Embryonic facial prominence (tissue), 1 donor: Measurements from ENCODE around the gene ABHD5.

Experiments
- DNase-seq: peaks from one replicate; pipeline ENCODE4 v3.0.0-alpha.2; 2016; ENCODE audit errors: extremely low spot score

ABHD5 gene

GRCh38 chr3:43755516-43756200 is 64.9 kb downstream of the ABHD5 start:
- no peak for DNase-seq

- DNase-seq: no peak
Measured at GRCh38 chr3:43757666-43758321, 67.1 kb downstream of the ABHD5 start.

- no peak for DNase-seq
Measured at GRCh38 chr3:43758592-43759225, 68.0 kb downstream of the ABHD5 start.

GRCh38 chr3:43759297-43759782 is 68.6 kb downstream of the ABHD5 start:
- no peak for DNase-seq

- DNase-seq: no peak
Measured at GRCh38 chr3:43759938-43760337, 69.2 kb downstream of the ABHD5 start.

GRCh38 chr3:43760938-43761337 is 70.2 kb downstream of the ABHD5 start:
- peak; percentile 29 for DNase-seq

GRCh38 chr3:43762451-43762850 is 71.7 kb downstream of the ABHD5 start:
- DNase-seq: no peak

- DNase-seq: no peak
Measured at GRCh38 chr3:43764056-43764455, 73.3 kb downstream of the ABHD5 start.

- DNase-seq: no peak
Measured at GRCh38 chr3:43764471-43764870, 73.7 kb downstream of the ABHD5 start.

- no peak for DNase-seq
Measured at GRCh38 chr3:43765521-43765971, 74.8 kb downstream of the ABHD5 start.

GRCh38 chr3:43766672-43767465 is 76.1 kb downstream of the ABHD5 start:
- DNase-seq: no peak

GRCh38 chr3:43768381-43768973 is 77.7 kb downstream of the ABHD5 start:
- no peak for DNase-seq

- peak; percentile 84 for DNase-seq
Measured at GRCh38 chr3:43769097-43769884, 78.6 kb downstream of the ABHD5 start.

- no peak for DNase-seq
Measured at GRCh38 chr3:43769885-43770425, 79.2 kb downstream of the ABHD5 start.

GRCh38 chr3:43770426-43771103 is 79.8 kb downstream of the ABHD5 start:
- DNase-seq: no peak

GRCh38 chr3:43771610-43772009 is 80.9 kb downstream of the ABHD5 start:
- no peak for DNase-seq

GRCh38 chr3:43773273-43774094 is 82.7 kb downstream of the ABHD5 start:
- no peak for DNase-seq

GRCh38 chr3:43774799-43775198 is 84.1 kb downstream of the ABHD5 start:
- no peak for DNase-seq

GRCh38 chr3:43776101-43776500 is 85.4 kb downstream of the ABHD5 start:
- no peak for DNase-seq
